Activated CD8-positive, alpha-beta memory T cell treated with anti-CD3 and anti-CD28 coated beads, Interleukin-2, amount 10 ng/mL, durations not matched to agents 7 days and 5 days (primary cell): ENCODE results near the gene JPH2. TPM values are rescaled to one million over a fixed set of nuclear protein-coding genes. Genes with fewer than 3 reads are reported as not detected.
A peak's percentile ranks its signal among the peaks of the same experiment; 100 is the strongest.

Experiments used
- ATAC-seq: fragments of 150-1000 bp; cut with Tn5 transposase; one replicate; pipeline ENCODE4 v1.10.0; 2021; ENCODE audit warnings: moderate library complexity
- CTCF ChIA-PET: fragments of 350-600 bp; sonication (Branson Sonifier 250); formaldehyde crosslinking; loops from one replicate; lab custom pipeline; 2021; ENCODE audit warnings: antibody characterized with exemption; lab: Charles Lee
- DNase-seq: peaks from one replicate; pipeline ENCODE4 v3.0.0-alpha.2; 2020
- H3K27ac Mint-ChIP-seq: one replicate; pipeline ENCODE4 v1.8.0; 2021; ENCODE audit warnings: mild to moderate bottlenecking, mixed read lengths
- H3K27me3 Mint-ChIP-seq: one replicate; pipeline ENCODE4 v1.8.0; 2021; ENCODE audit warnings: mixed read lengths
- H3K36me3 Mint-ChIP-seq: one replicate; pipeline ENCODE4 v1.8.0; 2021; ENCODE audit warnings: mild to moderate bottlenecking, mixed read lengths
- H3K4me1 Mint-ChIP-seq: one replicate; pipeline ENCODE4 v1.8.0; 2021; ENCODE audit warnings: mixed read lengths
- H3K4me3 Mint-ChIP-seq: one replicate; pipeline ENCODE4 v1.8.0; 2021; ENCODE audit warnings: mild to moderate bottlenecking, moderate library complexity, mixed read lengths
- H3K9me3 Mint-ChIP-seq: one replicate; pipeline ENCODE4 v1.8.0; 2022; ENCODE audit warnings: low read depth, mixed read lengths
- total RNA-seq, 2 experiments: library from RNA; stranded (reverse); gene quantifications; one replicate each; pipeline ENCODE4 v1.2.3, GENCODE V29; 2021

JPH2 gene
- total RNA-seq, 2 experiments from 2014 or later, result not detected

DNA sequence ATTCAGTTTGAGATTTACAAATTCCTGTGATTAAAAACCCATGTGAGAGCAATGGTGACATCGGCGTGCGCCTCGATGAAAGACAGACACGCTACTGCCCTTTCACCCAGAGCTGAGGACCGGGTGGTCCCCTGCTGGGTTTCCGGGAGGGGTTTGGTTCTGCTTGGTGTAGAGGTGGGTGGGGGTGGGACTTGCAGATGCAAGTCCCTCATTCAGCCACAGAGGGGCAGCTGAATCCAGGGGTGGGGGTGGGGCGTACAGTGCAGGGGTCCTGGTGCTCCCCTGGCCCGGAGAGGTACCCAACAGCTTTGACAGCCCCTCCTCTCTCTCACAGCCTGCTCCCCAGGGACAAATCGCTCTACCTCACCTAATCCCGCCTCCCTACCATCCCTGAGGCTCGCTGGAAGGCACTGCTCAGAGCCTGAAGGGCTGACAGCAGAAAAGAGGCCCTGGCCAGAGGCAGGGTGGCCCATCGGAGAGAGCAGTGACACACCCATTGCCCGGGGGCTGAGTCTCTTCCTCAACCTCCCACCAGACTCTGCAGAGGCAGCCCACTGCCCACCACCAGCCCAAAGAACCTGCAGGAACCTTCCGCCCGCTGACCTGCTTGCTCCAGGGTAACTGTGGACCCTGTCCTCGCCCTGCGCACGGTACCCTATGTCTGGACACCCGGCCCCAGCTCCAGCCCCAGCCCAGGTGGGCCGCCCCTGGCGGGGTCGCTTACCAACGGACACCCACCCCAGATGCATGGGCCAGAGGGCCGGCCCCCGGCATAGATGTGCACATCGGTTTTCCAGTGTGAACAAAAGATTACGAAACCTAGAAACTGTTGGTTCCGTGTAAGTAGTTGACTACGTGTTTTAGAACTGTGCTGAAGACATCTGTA is 118.4 kb downstream of the JPH2 start:
- ATAC-seq, result peak; percentile 20
- peak overlapping the region; percentile 56 for H3K4me3 Mint-ChIP-seq
- H3K27ac Mint-ChIP-seq, result peak overlapping the region; percentile 91
- H3K36me3 Mint-ChIP-seq, result no peaks in the 10 kb centered on the region
- H3K9me3 Mint-ChIP-seq, result no peaks in the 10 kb centered on the region
- peaks cover 34% of the 10 kb centered on the region for H3K27me3 Mint-ChIP-seq
- CTCF ChIA-PET, result interaction anchor here (1.2 to 5.6 kb wide), 7 partner anchors 10 to 319 kb away, joined by 3 to 40 read pairs (median 3); no protein-coding TSS in a partner anchor
- peaks cover 33% of the 10 kb centered on the region for H3K4me1 Mint-ChIP-seq
- peak; percentile 42 for DNase-seq

- Mint-ChIP-seq H3K4me3 (no peak overlapping the region), H3K4me1 (peaks cover 33% of the 10 kb centered on the region), H3K9me3 (no peaks in the 10 kb centered on the region), H3K36me3 (no peaks in the 10 kb centered on the region), H3K27me3 (peaks cover 39% of the 10 kb centered on the region), H3K27ac (peak overlapping the region; percentile 52)
- CTCF ChIA-PET, result interaction anchor here (1.3 to 5.6 kb wide), 2 partner anchors 13 to 318 kb away, joined by 3 to 40 read pairs; no protein-coding TSS in a partner anchor
- no peak for ATAC-seq
- DNase-seq, result no peak
Measured at GRCh38 chr20:44067650-44068081, 119.3 kb downstream of the JPH2 start.

DNA sequence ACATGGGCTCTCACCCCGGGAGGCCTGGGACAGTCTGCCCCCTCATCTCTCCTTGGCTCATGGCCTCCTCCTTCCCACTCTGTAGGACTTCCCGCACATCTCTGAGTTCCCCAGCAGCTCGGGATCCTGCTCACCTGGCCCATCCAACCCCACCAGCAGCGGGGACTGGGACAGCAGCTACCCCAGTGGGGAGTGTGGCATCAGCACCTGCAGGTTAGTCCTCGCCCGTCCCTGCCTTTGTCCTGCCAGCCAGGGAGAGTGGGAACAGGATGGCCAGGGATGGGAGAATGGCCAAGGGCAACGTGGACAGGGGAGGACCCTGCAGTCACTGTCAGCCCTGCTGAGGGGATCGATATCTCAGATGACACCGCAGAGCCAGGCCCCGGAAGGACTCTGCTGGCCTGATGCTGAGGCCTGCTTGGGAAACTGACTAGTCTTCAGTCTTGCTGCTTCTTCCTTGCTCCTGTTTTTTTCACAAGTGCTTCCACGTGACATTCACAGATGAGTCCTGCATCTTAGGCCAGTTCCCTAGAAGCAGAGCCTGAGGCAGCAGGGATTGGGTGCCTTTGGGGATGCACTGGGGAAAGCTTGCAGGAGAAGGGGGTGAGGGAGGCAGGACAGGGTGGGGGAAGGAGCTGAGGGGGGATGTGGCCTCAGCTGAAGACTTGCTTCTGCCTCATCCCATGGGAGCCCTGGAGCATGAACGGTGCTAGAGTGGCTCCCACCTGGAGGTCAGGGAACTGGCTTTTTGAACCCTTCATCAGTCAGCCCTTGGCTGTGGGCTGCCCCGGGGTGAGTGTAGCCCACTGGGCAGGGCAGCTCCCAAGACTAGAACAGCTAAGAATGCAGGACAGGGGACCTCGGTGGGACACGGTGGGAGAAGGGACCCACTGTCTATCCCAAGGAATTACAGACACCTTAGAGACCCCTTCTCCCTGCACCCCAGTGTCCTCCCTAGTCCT is 120.1 kb downstream of the JPH2 start:
- ATAC-seq, result no peak
- peak; percentile 37 for DNase-seq
- Mint-ChIP-seq H3K4me1 (peaks cover 33% of the 10 kb centered on the region), H3K36me3 (no peaks in the 10 kb centered on the region), H3K4me3 (no peak overlapping the region), H3K27me3 (peaks cover 40% of the 10 kb centered on the region), H3K9me3 (no peaks in the 10 kb centered on the region), H3K27ac (peak overlapping the region; percentile 52)
- CTCF ChIA-PET, result interaction anchor here (1.3 to 5.6 kb wide), 2 partner anchors 14 to 317 kb away, joined by 3 to 40 read pairs; no protein-coding TSS in a partner anchor

DNA sequence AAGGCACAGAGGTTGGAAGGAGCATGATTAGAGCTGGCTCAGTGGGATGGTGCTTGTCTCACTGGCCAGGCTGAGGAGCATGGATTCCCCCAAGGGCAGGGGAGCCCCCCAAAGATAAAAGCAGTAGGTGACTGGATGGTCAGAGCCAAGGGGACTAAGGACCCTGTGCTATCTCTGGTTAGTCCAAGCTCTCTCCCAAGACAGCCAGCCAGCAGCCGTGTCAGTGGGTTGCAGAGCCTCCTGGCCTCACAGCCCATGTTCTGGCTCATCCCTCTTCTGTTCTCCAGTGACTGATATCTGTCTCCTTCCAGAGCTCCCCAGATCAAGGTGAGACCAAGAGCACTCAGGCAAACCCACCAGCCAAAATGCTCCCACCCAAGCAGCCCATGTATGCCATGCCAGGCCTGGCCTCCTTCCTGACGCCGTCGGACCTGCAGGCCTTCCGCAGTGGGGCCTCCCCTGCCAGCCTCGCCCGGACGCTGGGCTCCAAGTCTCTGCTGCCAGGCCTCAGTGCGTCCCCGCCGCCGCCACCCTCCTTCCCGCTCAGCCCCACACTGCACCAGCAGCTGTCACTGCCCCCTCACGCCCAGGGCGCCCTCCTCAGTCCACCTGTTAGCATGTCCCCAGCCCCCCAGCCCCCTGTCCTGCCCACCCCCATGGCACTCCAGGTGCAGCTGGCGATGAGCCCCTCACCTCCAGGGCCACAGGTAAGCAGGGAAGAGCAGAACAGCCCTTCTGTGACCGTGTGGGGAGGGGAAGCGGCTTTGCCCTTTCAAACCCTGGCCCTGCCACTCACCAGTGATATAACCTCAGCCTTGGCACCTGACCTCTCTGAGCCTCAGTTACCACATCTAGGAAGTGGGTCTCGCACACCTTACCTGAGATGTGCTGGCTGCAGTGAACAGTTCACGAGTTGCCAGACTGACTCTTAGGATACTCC is 121.3 kb downstream of the JPH2 start:
- Mint-ChIP-seq H3K4me1 (peaks cover 32% of the 10 kb centered on the region), H3K27ac (no peak overlapping the region), H3K4me3 (no peak overlapping the region), H3K36me3 (peaks cover 3% of the 10 kb centered on the region), H3K9me3 (peaks cover 4% of the 10 kb centered on the region), H3K27me3 (peaks cover 47% of the 10 kb centered on the region)
- DNase-seq (no peak), ATAC-seq (no peak)
- CTCF ChIA-PET, result interaction anchor here (0.6 kb wide), 1 partner anchor 226 kb away, joined by 3 read pairs; no protein-coding TSS in a partner anchor

DNA sequence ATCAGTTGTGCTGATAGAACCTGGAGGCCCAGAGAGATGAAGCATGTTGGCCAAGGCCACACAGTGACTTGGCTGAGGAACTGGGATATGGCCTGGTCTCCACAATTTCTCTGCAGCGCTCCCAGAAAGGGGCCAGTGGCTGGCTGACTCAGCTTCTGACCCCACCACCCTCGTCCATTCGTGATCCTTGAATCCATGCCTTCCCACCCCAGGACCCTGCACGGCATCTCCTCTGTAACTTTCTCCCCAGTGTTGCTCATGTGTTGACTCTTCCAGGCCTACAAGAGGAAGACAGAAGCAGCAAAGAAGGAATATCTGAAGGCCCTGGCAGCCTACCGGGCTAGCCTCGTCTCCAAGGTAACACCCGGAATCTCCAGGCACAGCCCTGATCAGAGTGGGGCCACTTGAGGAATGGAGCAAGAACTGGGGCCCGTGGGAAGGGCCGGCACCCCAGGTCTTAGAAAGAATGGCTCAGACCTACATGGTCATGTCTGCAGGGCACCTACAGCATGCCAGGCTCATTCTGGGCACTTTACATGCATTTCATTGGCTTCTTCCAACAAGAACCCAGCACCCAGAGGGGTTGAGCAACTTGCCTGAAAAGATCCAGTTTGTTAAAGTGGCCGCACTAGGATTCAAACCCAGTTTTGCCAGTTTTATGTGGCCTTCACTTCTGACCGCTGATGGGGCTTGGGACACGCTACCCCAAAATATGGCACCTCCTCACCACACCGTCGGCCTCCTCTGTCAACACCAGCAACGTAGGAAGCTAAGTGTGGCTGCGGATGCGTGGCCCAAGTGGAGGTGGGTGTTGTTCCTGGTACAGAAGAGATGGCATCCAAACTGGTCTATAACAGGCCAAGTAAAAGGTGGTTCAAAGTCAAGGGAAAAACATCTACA is 122.2 kb downstream of the JPH2 start:
- Mint-ChIP-seq H3K27ac (no peak overlapping the region), H3K9me3 (peaks cover 5% of the 10 kb centered on the region)

More for the DNA sequence above, 122.2 kb downstream of the JPH2 start:
- no peak for DNase-seq
- ATAC-seq, result no peak
- CTCF ChIA-PET, result interaction anchor here (0.6 kb wide), 1 partner anchor 225 kb away, joined by 3 read pairs; no protein-coding TSS in a partner anchor
- H3K27me3 Mint-ChIP-seq, result peaks cover 57% of the 10 kb centered on the region
- H3K4me1 Mint-ChIP-seq, result peaks cover 23% of the 10 kb centered on the region
- peaks cover 6% of the 10 kb centered on the region for H3K36me3 Mint-ChIP-seq
- no peak overlapping the region for H3K4me3 Mint-ChIP-seq

Other genes with a start within 250 kb of the JPH2 start
- 10 to 100 TPM; 22.9 to 30.5 TPM for gene OSER1, start 23.6 kb upstream of the JPH2 start, total RNA-seq
- gene GDAP1L1, start 60.1 kb upstream of the JPH2 start, total RNA-seq, result not detected
- 1 to 10 TPM; 2.4 to 2.5 TPM for gene FITM2, start 124.0 kb upstream of the JPH2 start, total RNA-seq
- gene R3HDML, start 149.9 kb upstream of the JPH2 start, total RNA-seq, result not detected
- not detected for gene HNF4A, start 168.5 kb upstream of the JPH2 start, total RNA-seq